Right atrium auricular region (tissue), 2 donors: ENCODE measurements around the gene GABRG3. TPM values are rescaled to one million over a fixed set of nuclear protein-coding genes. Genes with fewer than 3 reads are reported as not detected.
A peak's percentile ranks its signal among the peaks of the same experiment; 100 is the strongest.

Source experiments
- DNase-seq: peaks from one replicate; pipeline ENCODE4 v3.0.0-alpha.2; 2019; ENCODE audit warnings: low spot score
- H3K27ac ChIP-seq, 2 donors: fragments of 200-600 bp; sonication (generic); 1 replicate in 1 of 2; 2 replicates in 1 of 2; pipeline ENCODE4 v1.5.1; 2016 to 2019
- H3K27me3 ChIP-seq, 2 donors: fragments of 200-600 bp; sonication (generic); one replicate each; pipeline versions ENCODE4 v1.5.1 to v1.6.0; 2017 to 2019
- H3K36me3 ChIP-seq: fragments of 200-600 bp; sonication (generic); one replicate; pipeline ENCODE4 v1.5.1; 2016
- H3K4me1 ChIP-seq, 2 donors: fragments of 200-600 bp; sonication (generic); one replicate each; pipeline versions ENCODE4 v1.5.1 to v1.6.0; 2017 to 2019
- H3K4me3 ChIP-seq, 2 donors: fragments of 200-600 bp; sonication (generic); 1 replicate in 1 of 2; 2 replicates in 1 of 2; pipeline ENCODE4 v1.5.1; 2017 to 2019; ENCODE audit warnings: mild to moderate bottlenecking in 1 of 2, moderate library complexity in 1 of 2
- H3K9me3 ChIP-seq, 2 donors: fragments of 200-600 bp; sonication (generic); one replicate each; pipeline ENCODE4 v1.5.1; 2019
- total RNA-seq, 2 donors: library from RNA; depleted of rRNA; stranded (reverse); fragments of >200 nt; gene quantifications; one replicate each; pipeline ENCODE4 v1.1.0, GENCODE V29; 2016
- TF ChIP-seq, protein P1 (sequence below), 2 donors: fragments of 200-600 bp; sonication (generic); IDR thresholded peaks; one replicate each; pipeline ENCODE4 v1.5.1; 2019; ENCODE audit warnings: antibody characterized with exemption in 2 of 2

Gene GABRG3
- total RNA-seq, 2 donors from 2014 or later, result not detected

- Histone ChIP-seq H3K36me3 (no peaks in the 10 kb centered on the region), H3K27ac (no peak overlapping the region), H3K27me3 (peaks cover 0 to 3% of the 10 kb centered on the region in 2 donors), H3K4me1 (peaks cover 0 to 4% of the 10 kb centered on the region in 2 donors), H3K4me3 (peak overlapping the region in 1 of 2 donors; percentile 28), H3K9me3 (no peaks in the 10 kb centered on the region)
- TF ChIP-seq, protein P1, sequence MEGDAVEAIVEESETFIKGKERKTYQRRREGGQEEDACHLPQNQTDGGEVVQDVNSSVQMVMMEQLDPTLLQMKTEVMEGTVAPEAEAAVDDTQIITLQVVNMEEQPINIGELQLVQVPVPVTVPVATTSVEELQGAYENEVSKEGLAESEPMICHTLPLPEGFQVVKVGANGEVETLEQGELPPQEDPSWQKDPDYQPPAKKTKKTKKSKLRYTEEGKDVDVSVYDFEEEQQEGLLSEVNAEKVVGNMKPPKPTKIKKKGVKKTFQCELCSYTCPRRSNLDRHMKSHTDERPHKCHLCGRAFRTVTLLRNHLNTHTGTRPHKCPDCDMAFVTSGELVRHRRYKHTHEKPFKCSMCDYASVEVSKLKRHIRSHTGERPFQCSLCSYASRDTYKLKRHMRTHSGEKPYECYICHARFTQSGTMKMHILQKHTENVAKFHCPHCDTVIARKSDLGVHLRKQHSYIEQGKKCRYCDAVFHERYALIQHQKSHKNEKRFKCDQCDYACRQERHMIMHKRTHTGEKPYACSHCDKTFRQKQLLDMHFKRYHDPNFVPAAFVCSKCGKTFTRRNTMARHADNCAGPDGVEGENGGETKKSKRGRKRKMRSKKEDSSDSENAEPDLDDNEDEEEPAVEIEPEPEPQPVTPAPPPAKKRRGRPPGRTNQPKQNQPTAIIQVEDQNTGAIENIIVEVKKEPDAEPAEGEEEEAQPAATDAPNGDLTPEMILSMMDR (IDR thresholded peaks at IDR 0.05), result no peak
- no peak for DNase-seq
These were observed 464 bp downstream of the GABRG3 start for GRCh38 chr15:26971271-26972018.

- Histone ChIP-seq H3K4me1 (peaks cover 0 to 4% of the 10 kb centered on the region in 2 donors), H3K27ac (no peak overlapping the region), H3K27me3 (peaks cover 0 to 3% of the 10 kb centered on the region in 2 donors), H3K4me3 (no peak overlapping the region), H3K36me3 (no peaks in the 10 kb centered on the region), H3K9me3 (no peaks in the 10 kb centered on the region)
- TF ChIP-seq, protein P1 (IDR thresholded peaks at IDR 0.05), result no peak
- no peak for DNase-seq
These were observed 1.7 kb downstream of the GABRG3 start for GRCh38 chr15:26972636-26973035.

DNA sequence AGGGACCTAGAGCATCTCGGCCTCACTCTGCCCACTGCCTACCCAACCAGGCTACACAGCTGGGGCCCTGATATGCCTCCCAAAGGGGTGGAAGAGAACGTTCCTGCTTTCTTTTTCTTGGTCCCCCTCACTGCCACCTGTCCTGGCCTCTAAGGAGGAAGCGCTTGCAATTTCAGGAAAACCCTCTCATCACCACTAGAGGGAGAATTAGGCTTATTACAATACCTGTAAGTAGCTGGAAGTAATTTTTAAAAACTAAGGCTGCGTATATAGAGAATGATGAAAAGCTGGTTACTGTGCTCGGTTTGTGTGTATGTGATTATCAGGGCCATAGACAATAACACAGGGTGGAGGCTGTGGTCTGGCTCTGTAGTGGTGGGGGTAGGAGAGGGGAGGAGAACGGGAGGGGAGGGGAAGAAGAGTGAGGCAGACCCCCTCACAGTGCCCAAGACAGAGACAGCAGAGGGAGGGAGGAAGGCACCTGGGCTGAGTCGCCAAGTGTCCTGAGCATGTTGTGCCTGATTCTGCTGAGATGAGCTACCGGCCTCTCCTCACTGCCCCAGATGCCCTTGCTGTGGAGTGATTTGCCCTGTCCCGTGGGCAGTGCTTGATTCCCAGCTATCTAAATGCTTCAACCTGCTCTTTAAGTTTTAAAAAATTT, 3.3 kb downstream of the GABRG3 start:
- no peak overlapping the region for H3K4me3 ChIP-seq
- peaks cover 0 to 3% of the 10 kb centered on the region in 2 donors for H3K27me3 ChIP-seq
- no peaks in the 10 kb centered on the region for H3K9me3 ChIP-seq
- H3K36me3 ChIP-seq, result no peaks in the 10 kb centered on the region
- no peak overlapping the region for H3K27ac ChIP-seq
- TF ChIP-seq, protein P1 (IDR thresholded peaks at IDR 0.05), result peak in 1 of 2 donors; percentile 38
- H3K4me1 ChIP-seq, result peaks cover 0 to 4% of the 10 kb centered on the region in 2 donors
- DNase-seq, result no peak

DNA sequence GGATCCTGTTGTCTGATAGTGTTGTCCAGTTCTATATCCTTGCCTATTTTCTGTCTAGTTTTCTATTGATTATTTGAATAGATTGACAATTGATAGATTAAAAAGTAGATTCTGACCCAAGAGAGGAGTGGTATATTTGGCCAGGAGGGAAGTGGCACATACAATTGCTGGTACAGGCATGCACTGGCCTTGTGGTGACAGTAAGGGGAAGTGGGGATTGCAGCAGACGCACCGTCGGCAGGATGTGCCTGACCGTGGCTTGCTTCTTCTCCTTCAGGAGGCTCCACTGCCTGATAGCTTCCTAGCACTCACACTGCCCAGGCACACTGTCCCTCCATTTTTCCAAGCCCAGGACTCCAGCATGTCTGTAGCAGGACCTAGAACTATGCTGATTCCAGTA, 10.5 kb downstream of the GABRG3 start:
- Histone ChIP-seq H3K36me3 (no peaks in the 10 kb centered on the region), H3K9me3 (no peaks in the 10 kb centered on the region), H3K4me3 (no peak overlapping the region), H3K27ac (no peak overlapping the region), H3K4me1 (no peaks in the 10 kb centered on the region), H3K27me3 (no peaks in the 10 kb centered on the region)
- DNase-seq, result no peak
- TF ChIP-seq, protein P1 (IDR thresholded peaks at IDR 0.05), result no peak

DNA sequence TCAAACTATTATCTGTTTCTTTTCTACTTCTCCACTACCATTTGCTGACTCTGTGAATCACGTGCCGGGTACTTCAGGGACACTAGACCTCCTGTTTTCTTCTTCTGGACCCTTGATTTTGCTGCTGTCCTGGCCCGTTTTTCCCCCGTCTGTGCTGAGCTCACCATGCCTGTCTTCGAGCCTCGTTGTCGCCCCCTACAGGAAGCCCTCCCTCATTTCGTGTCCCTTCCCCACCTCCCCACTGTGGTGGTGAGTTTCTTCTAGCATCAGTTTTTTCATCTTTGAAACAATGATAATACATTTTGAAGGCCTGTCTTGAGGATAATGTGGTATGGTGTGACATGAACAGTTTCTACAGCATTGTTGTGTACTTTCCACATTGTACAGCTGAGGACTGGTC, 12.8 kb downstream of the GABRG3 start:
- Histone ChIP-seq H3K27me3 (no peaks in the 10 kb centered on the region), H3K4me3 (no peak overlapping the region), H3K9me3 (no peaks in the 10 kb centered on the region), H3K27ac (no peak overlapping the region), H3K36me3 (no peaks in the 10 kb centered on the region), H3K4me1 (no peaks in the 10 kb centered on the region)
- DNase-seq, result no peak
- TF ChIP-seq, protein P1 (IDR thresholded peaks at IDR 0.05), result no peak
